Activated CD4-positive, alpha-beta memory T cell treated with anti-CD3 and anti-CD28 coated beads, Interleukin-2, amount 10 ng/mL, durations not matched to agents 7 days and 5 days (primary cell): ENCODE results near the gene PRICKLE1. TPM values are rescaled to one million over a fixed set of nuclear protein-coding genes. Genes with fewer than 3 reads are reported as not detected.
"Not testable (repeated sequence)": the region's sequence is repeated elsewhere in the genome, so short reads cannot be mapped to it uniquely, and the experiment has no call there.

Experiments used
- CTCF ChIA-PET: fragments of 350-600 bp; sonication (Branson Sonifier 250); formaldehyde crosslinking; loops from one replicate; lab custom pipeline; 2021; ENCODE audit warnings: antibody characterized with exemption, inconsistent platforms; lab: Charles Lee
- POLR2A ChIA-PET: fragments of 350-600 bp; sonication (Branson Sonifier 250); formaldehyde crosslinking; loops from one replicate; lab custom pipeline; 2021; ENCODE audit warnings: antibody characterized with exemption; lab: Charles Lee
- DNase-seq: peaks from one replicate; pipeline ENCODE4 v3.0.0-alpha.2; 2020
- H3K27ac Mint-ChIP-seq: one replicate; pipeline ENCODE4 v1.8.0; 2021; ENCODE audit warnings: mild to moderate bottlenecking, mixed read lengths
- H3K27me3 Mint-ChIP-seq: one replicate; pipeline ENCODE4 v1.8.0; 2021; ENCODE audit warnings: mixed read lengths
- H3K36me3 Mint-ChIP-seq: one replicate; pipeline ENCODE4 v1.8.0; 2021; ENCODE audit warnings: low read depth, mixed read lengths
- H3K4me1 Mint-ChIP-seq: one replicate; pipeline ENCODE4 v1.8.0; 2021; ENCODE audit warnings: mixed read lengths
- H3K4me3 Mint-ChIP-seq: one replicate; pipeline ENCODE4 v1.8.0; 2021; ENCODE audit warnings: mild to moderate bottlenecking, mixed read lengths
- H3K9me3 Mint-ChIP-seq: one replicate; pipeline ENCODE4 v1.8.0; 2021; ENCODE audit warnings: mixed read lengths
- total RNA-seq, 2 experiments: library from RNA; stranded (reverse); gene quantifications; one replicate each; pipeline ENCODE4 v1.2.3, GENCODE V29; 2021

PRICKLE1 gene
- total RNA-seq, 2 experiments from 2014 or later, result 0.10 to 0.30 TPM

DNA sequence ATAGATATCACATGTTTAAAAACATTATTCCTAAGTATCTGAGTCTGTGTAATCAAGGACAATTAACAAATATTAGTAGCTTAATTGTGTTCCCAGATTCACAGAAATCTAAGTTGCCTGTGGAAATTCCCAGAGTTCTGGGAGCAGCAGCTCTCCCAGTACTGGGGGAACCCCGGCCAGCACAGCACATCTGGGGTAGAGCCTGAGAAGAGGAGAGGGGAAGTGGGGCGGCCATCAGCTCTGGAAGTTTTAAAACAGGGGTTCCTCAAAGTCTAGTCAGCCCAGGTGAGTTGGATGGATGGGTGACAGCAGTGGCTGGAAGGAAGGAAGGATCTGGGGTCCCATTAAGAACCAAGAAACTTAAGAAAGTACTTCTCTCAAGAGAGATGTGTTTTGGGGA lies 24.6 kb downstream of the PRICKLE1 start:
- no peaks in the 10 kb centered on the region for H3K36me3 Mint-ChIP-seq
- ChIA-PET POLR2A (no interaction called here), CTCF (interaction anchor here (1.2 kb wide), 1 partner anchor 13 kb away, joined by 3 read pairs; no protein-coding TSS in a partner anchor)
- H3K4me3 Mint-ChIP-seq, result no peak overlapping the region
- H3K27me3 Mint-ChIP-seq, result peaks cover 10% of the 10 kb centered on the region
- H3K4me1 Mint-ChIP-seq, result no peaks in the 10 kb centered on the region
- H3K9me3 Mint-ChIP-seq, result no peaks in the 10 kb centered on the region
- H3K27ac Mint-ChIP-seq, result no peak overlapping the region
- DNase-seq, result no peak

DNA sequence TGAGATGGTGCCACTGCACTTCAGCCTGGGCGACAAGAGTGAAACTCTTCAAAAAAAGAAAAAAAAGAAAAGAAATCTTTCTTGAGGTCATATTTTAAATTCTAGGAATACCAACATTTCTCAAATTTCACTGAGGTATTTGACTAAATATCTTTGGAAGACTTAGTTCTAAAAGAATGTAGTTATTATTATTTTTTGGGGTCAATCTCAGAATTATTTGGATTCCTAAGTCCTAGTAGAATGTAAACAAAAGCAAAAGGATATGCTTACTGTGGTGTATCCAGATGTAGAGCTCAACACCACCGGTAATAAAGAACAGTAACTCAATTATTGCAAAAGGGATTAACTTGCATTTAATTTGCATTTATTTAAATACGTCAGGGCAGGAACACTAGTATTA lies 25.0 kb downstream of the PRICKLE1 start:
- Mint-ChIP-seq H3K4me1 (no peaks in the 10 kb centered on the region), H3K27ac (no peak overlapping the region), H3K36me3 (no peaks in the 10 kb centered on the region), H3K4me3 (no peak overlapping the region), H3K27me3 (peaks cover 10% of the 10 kb centered on the region), H3K9me3 (no peaks in the 10 kb centered on the region)
- CTCF ChIA-PET, result interaction anchor here (1.2 kb wide), 1 partner anchor 13 kb away, joined by 3 read pairs; no protein-coding TSS in a partner anchor
- no peak for DNase-seq
- POLR2A ChIA-PET, result no interaction called here

DNA sequence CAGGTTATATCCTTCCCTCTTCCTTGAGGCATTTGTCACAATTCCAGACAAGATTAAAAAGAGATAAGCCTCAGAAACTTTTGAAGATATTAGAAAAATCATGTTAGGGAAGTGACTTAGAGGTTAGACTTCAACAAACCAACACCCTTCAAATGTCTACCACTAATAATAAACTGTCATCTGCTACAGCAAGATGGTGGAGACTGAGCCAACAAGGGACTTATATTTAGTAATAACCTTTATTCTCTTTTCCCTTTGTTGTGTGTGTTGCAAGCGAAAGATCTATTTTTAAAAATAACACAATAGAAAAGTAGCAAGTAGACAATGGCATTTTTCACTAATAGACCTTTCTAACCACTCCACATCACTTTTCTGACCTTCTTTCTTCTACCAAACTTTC lies 28.6 kb downstream of the PRICKLE1 start:
- no peaks in the 10 kb centered on the region for H3K36me3 Mint-ChIP-seq
- no peak overlapping the region for H3K27ac Mint-ChIP-seq
- ChIA-PET CTCF (interaction anchor here (0.7 kb wide), 1 partner anchor 78 kb away, joined by 6 read pairs; no protein-coding TSS in a partner anchor), POLR2A (no interaction called here)
- H3K4me1 Mint-ChIP-seq, result no peaks in the 10 kb centered on the region
- no peaks in the 10 kb centered on the region for H3K9me3 Mint-ChIP-seq
- DNase-seq, result no peak
- no peak overlapping the region for H3K4me3 Mint-ChIP-seq
- peaks cover 7% of the 10 kb centered on the region for H3K27me3 Mint-ChIP-seq

DNA sequence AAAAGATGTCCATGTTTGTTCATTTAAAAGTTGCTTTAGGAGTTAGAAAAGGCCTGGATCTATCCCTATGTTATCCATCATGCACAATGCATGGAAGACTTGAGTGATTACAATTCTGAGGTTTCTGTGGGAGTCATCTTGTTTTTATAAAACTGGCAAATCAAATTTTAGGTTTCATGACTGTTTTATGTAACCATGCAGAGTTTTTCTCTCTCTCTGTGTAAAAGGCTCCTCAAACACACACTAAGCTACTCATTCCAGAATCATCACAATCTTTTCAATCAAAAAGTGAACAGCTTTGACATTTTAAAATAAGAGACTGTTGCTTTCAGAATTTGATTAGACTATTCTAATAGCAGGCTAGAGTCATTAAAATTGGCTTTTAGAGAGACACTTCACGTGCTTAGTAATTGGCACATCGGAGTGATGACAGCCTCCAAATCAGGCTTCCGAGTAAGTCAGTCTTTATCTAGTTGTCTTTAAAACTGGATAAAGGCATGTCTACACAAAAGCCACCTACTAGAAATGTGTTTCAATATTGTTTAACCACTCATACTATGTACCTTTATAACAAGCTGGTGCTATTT lies 31.9 kb downstream of the PRICKLE1 start:
- H3K4me1 Mint-ChIP-seq, result no peaks in the 10 kb centered on the region
- H3K27me3 Mint-ChIP-seq, result peaks cover 3% of the 10 kb centered on the region
- no peak overlapping the region for H3K4me3 Mint-ChIP-seq
- no peaks in the 10 kb centered on the region for H3K9me3 Mint-ChIP-seq
- no peaks in the 10 kb centered on the region for H3K36me3 Mint-ChIP-seq
- no peak overlapping the region for H3K27ac Mint-ChIP-seq
- DNase-seq, result no peak
- CTCF ChIA-PET, result no interaction called here
- POLR2A ChIA-PET, result no interaction called here

DNA sequence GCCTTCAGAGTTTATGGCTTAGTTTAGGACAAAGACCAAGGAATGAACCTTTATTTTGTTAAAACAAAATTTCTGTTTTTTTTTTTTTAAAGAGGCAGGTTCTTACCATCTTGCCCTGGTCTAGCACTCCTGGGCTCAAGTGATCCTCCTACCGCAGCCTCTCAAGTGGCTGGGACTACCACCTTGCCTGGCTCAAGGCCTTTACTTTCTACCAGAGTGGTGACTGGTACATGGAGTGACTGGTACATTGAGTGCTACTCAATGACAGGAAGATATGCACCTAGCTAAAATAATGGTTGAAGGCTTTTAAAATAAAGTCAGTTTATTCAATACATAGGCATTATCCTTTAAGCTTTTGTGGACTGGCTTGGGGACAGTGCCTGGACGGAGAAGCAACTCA lies 32.6 kb downstream of the PRICKLE1 start:
- CTCF ChIA-PET, result no interaction called here
- POLR2A ChIA-PET, result no interaction called here
- DNase-seq, result no peak
- Mint-ChIP-seq H3K27me3 (peaks cover 2% of the 10 kb centered on the region), H3K36me3 (no peaks in the 10 kb centered on the region), H3K27ac (no peak overlapping the region), H3K9me3 (no peaks in the 10 kb centered on the region), H3K4me3 (no peak overlapping the region), H3K4me1 (no peaks in the 10 kb centered on the region)

DNA sequence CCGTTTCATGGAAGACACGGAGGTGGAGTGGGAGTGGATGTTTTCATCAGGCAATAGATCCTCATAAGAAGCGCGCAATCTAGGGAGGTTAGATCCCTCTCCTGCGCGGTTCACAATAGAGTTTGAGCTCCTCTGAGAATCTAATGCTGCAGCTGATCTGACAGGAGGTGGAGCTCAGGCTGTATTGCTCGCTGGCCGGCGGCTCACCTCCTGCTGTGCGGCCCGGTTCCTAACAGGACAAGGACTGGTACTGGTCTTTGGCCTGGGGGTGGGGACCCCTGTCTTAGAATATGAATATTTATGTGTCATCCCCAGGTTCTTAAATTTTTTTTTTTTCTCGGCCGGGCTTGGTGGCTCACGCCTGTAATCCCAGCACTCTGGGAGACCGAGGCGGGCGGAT lies 36.7 kb downstream of the PRICKLE1 start:
- no peak overlapping the region for H3K27ac Mint-ChIP-seq
- no peak for DNase-seq
- peaks cover 12% of the 10 kb centered on the region for H3K27me3 Mint-ChIP-seq
- POLR2A ChIA-PET, result no interaction called here
- CTCF ChIA-PET, result no interaction called here
- no peaks in the 10 kb centered on the region for H3K36me3 Mint-ChIP-seq
- H3K9me3 Mint-ChIP-seq, result no peaks in the 10 kb centered on the region
- no peak overlapping the region for H3K4me3 Mint-ChIP-seq
- H3K4me1 Mint-ChIP-seq, result no peaks in the 10 kb centered on the region

DNA sequence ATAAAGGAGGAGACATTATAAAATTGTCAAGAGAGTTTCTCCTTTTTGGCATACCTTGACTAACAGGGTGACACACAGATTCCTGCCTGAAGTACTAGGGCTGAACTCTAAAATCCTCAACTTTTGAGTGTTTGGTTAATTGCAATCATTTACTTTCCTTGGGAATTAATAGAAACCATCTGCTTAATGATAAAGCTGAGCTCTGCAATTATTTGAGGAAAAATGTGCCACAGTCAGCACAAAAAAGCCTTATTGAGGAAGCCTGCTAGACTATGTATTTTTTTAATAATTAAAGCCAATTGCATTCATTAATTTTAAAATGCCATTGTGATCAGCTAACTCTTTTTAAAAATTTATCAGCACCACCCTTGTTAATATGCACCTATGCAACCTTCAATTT lies 38.7 kb downstream of the PRICKLE1 start:
- H3K9me3 Mint-ChIP-seq, result no peaks in the 10 kb centered on the region
- H3K4me3 Mint-ChIP-seq, result no peak overlapping the region
- ChIA-PET POLR2A (no interaction called here), CTCF (no interaction called here)
- peaks cover 12% of the 10 kb centered on the region for H3K27me3 Mint-ChIP-seq
- no peaks in the 10 kb centered on the region for H3K4me1 Mint-ChIP-seq
- no peaks in the 10 kb centered on the region for H3K36me3 Mint-ChIP-seq
- H3K27ac Mint-ChIP-seq, result no peak overlapping the region
- no peak for DNase-seq

DNA sequence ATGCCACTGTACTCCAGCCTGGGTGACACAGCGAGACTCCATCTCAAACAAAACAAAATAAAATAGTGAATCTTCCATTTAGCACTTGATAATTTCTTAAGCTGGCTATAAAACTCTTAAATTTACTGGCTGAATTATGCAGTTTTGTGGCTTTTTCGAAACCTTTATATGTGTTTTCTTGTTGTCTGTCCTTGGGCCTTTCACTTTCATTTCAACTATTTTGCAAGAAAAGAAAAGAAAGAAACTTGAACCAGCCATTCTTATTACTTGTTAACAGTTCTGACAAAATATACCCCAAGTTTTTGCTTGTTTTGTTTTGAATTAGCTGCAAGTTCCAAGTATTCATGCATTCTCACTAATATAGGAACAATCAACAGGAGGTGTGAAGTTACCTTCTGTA lies 42.8 kb downstream of the PRICKLE1 start:
- CTCF ChIA-PET, result interaction anchor here (1.2 kb wide), 1 partner anchor 8 kb away, joined by 3 read pairs; no protein-coding TSS in a partner anchor
- Mint-ChIP-seq H3K36me3 (no peaks in the 10 kb centered on the region), H3K27ac (no peak overlapping the region), H3K4me1 (no peaks in the 10 kb centered on the region), H3K9me3 (no peaks in the 10 kb centered on the region), H3K27me3 (peaks cover 15% of the 10 kb centered on the region), H3K4me3 (no peak overlapping the region)
- POLR2A ChIA-PET, result no interaction called here
- DNase-seq, result no peak

DNA sequence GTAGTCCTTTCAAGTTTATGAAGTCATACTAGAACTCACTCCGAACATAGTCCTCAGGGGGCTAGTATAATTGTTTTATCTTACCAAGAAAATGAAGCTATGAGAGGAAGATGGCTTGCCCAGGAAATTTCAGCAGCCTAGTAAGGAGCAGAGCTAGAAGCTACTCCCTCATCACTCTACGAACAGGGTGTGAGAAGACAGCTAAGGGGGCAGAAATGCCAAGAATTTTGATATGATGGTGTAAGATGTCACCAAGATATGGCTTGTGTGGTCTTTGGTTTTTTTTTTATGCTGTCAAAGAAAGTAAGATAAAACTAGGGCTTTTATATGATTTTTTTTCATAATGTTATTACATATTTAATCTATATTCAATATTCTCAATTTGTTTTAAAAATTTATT lies 47.6 kb downstream of the PRICKLE1 start:
- Mint-ChIP-seq H3K36me3 (no peaks in the 10 kb centered on the region), H3K27ac (no peak overlapping the region), H3K4me1 (no peaks in the 10 kb centered on the region), H3K9me3 (no peaks in the 10 kb centered on the region), H3K27me3 (peaks cover 6% of the 10 kb centered on the region), H3K4me3 (no peak overlapping the region)
- ChIA-PET POLR2A (no interaction called here), CTCF (no interaction called here)
- no peak for DNase-seq

DNA sequence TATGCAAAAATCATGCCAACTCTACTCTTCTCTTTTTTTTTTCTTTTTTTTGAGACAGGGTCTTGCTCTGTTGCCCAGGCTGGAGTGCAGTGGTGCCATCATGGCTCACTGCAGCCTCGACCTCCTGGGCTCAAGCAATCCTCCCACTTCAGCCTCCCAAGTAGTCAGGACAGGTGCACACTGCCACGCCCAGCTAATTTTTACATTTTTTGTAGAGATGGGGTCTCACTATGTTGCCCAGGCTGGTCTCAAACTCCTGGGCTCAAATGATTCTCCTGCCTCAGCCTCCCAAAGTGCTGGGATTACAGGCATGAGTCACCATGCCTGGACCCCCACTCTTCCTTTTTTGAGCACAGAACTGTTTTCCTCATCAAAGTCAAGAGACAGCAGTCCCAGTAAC lies 48.2 kb downstream of the PRICKLE1 start:
- DNase-seq, H3K36me3 Mint-ChIP-seq, H3K9me3 Mint-ChIP-seq, POLR2A ChIA-PET, CTCF ChIA-PET, H3K27ac Mint-ChIP-seq, H3K4me3 Mint-ChIP-seq, H3K4me1 Mint-ChIP-seq: not testable (repeated sequence)
- H3K27me3 Mint-ChIP-seq, result peaks cover 12% of the 10 kb centered on the region

DNA sequence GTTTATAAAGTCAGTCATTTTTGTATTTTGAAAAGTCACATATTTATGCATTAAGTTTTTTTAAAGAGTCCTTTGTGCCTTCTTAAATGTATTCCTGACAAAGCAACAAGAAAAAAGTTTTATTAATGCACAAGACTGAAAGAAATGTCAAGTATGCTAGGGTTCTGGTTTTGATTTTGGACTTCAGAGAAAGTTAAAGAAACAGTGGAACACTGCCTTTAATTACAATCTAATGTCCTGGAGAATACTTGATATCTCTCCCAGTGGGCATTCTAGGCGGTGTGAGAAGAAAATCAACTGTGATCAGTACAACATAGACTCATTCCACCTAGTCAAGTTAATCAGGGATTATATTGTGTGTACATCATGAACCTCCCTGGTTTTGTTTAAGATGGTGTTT lies 49.9 kb downstream of the PRICKLE1 start:
- Mint-ChIP-seq H3K27ac (no peak overlapping the region), H3K4me1 (no peaks in the 10 kb centered on the region), H3K4me3 (no peak overlapping the region), H3K36me3 (no peaks in the 10 kb centered on the region), H3K27me3 (peaks cover 12% of the 10 kb centered on the region), H3K9me3 (no peaks in the 10 kb centered on the region)
- ChIA-PET CTCF (no interaction called here), POLR2A (no interaction called here)
- no peak for DNase-seq

DNA sequence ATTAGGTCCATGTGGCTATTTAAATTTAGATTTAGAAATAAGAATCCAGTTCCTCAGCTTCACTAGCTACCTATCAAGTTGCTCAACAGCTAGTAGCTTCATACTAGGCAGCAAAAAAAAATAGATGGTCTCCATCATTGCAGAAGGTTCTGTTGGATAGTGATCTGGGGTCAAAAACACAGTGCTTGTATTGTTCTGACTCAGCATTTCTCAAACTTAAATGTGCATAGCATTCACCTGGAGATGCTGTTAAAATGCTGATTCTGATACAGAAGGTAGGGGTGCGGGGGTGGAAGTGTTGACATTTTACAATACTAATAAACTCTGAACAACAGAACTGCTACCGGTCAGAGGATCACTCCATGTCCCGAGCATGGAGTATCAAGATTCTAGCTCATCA lies 51.3 kb downstream of the PRICKLE1 start:
- ChIA-PET POLR2A (no interaction called here), CTCF (interaction anchor here (1.0 kb wide), 1 partner anchor 9 kb away, joined by 3 read pairs; no protein-coding TSS in a partner anchor)
- Mint-ChIP-seq H3K9me3 (no peaks in the 10 kb centered on the region), H3K27me3 (peaks cover 13% of the 10 kb centered on the region), H3K4me3 (no peak overlapping the region), H3K36me3 (no peaks in the 10 kb centered on the region), H3K4me1 (no peaks in the 10 kb centered on the region), H3K27ac (no peak overlapping the region)
- no peak for DNase-seq

DNA sequence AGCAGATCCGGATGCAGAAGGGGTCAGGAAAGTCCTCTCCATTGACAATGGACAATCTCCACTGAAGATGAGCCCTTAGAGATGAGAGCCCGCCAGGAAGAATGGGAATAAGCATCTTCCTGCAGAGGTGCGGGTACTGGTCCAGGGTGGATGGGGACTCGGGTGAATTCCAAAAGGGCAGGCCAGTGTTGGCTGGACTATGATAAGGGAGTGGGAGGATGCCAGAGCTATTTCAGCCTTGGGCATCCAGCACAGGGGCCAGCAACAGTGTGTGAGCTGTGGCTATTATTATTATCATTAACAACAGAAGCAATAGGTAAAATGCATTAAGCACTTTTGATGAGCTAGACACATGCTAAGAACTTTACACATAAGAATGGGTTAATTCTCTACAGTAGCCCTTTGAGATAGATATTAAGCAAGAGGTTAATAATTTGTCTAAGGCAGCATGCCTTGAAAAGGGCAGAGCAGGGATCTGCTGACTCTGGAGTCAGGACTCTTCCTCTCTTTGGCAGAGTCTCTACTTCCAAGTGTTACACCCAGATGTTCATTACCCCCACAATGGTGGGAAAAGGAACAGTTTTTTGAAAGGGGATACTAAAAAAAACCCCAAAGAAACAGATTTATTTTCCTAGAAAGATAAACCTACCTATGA lies 55.2 kb downstream of the PRICKLE1 start:
- no peak overlapping the region for H3K27ac Mint-ChIP-seq
- no peak overlapping the region for H3K4me3 Mint-ChIP-seq
- H3K9me3 Mint-ChIP-seq, result no peaks in the 10 kb centered on the region
- H3K36me3 Mint-ChIP-seq, result no peaks in the 10 kb centered on the region
- no peak for DNase-seq
- ChIA-PET POLR2A (no interaction called here), CTCF (interaction anchor here (0.6 kb wide), 1 partner anchor 28 kb away, joined by 6 read pairs; no protein-coding TSS in a partner anchor)
- H3K4me1 Mint-ChIP-seq, result no peaks in the 10 kb centered on the region
- peaks cover 11% of the 10 kb centered on the region for H3K27me3 Mint-ChIP-seq

DNA sequence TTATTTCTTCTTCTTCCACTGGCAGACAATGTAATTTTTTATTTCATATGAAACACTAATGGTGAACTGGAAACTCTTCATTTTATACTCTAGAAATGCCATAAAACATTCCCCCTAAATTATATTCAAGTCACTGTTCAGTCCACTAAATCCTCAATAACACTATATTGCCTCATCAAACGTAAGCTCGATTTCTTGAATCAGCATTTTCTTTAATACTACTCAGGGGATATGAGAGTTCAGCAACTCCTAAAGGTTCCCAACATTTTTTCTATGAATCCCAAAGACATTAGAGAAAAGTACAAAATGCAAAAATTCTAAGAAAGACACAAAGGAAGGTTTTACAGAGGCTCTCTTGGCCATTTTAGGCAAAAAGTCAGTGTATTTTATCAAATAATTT lies 59.3 kb downstream of the PRICKLE1 start:
- POLR2A ChIA-PET, result no interaction called here
- Mint-ChIP-seq H3K27me3 (peaks cover 9% of the 10 kb centered on the region), H3K36me3 (no peaks in the 10 kb centered on the region), H3K27ac (no peak overlapping the region), H3K9me3 (no peaks in the 10 kb centered on the region), H3K4me3 (no peak overlapping the region), H3K4me1 (no peaks in the 10 kb centered on the region)
- CTCF ChIA-PET, result no interaction called here
- DNase-seq, result no peak
